HFF-Myc (cell line): Measurements from ENCODE around the gene SLC35A4.
"Not testable (repeated sequence)": the region's sequence is repeated elsewhere in the genome, so short reads cannot be mapped to it uniquely, and the experiment has no call there.

Source experiments
- DNase-seq: peaks from one replicate; pipeline ENCODE4 v3.0.0-alpha.2; 2011; ENCODE audit warnings: low read depth; ENCODE audit errors: extremely low read depth
- H3K4me3 ChIP-seq: replicated peaks from 2 replicates; pipeline ENCODE4 v1.5.1; 2011; ENCODE audit warnings: low read depth, mild to moderate bottlenecking, control low read depth, low read length
- CTCF ChIP-seq: IDR thresholded peaks from 2 replicates; pipeline ENCODE4 v1.5.1; 2012; ENCODE audit warnings: mild to moderate bottlenecking, low read depth, low read length, control low read depth; ENCODE audit errors: missing control alignments

Gene SLC35A4

GRCh38 chr5:140587495-140587894 lies 22.9 kb downstream of the SLC35A4 start:
- no peak overlapping the region for H3K4me3 ChIP-seq
- DNase-seq = no peak
- no peak for TF ChIP-seq CTCF

GRCh38 chr5:140588311-140589070 lies 23.9 kb downstream of the SLC35A4 start:
- H3K4me3 ChIP-seq = no peak overlapping the region

GRCh38 chr5:140590861-140591260 lies 26.2 kb downstream of the SLC35A4 start:
- H3K4me3 ChIP-seq = no peak overlapping the region
- TF ChIP-seq CTCF = no peak
- no peak for DNase-seq

More at GRCh38 chr5:140588311-140589070, 23.9 kb downstream of the SLC35A4 start:
- TF ChIP-seq CTCF = no peak
- DNase-seq = no peak

- H3K4me3 ChIP-seq = no peak overlapping the region
- no peak for TF ChIP-seq CTCF
- DNase-seq = no peak
These were observed 27.2 kb downstream of the SLC35A4 start for GRCh38 chr5:140591747-140592372.

GRCh38 chr5:140593070-140593469 lies 28.4 kb downstream of the SLC35A4 start:
- DNase-seq, H3K4me3 ChIP-seq: not testable (repeated sequence)

GRCh38 chr5:140594169-140594568 lies 29.5 kb downstream of the SLC35A4 start:
- H3K4me3 ChIP-seq = no peak overlapping the region
- no peak for TF ChIP-seq CTCF
- DNase-seq = no peak

- no peak overlapping the region for H3K4me3 ChIP-seq
- no peak for TF ChIP-seq CTCF
- DNase-seq = no peak
These were observed 31.1 kb downstream of the SLC35A4 start for GRCh38 chr5:140595538-140596300.
